K562 (cell line): ENCODE measurements around the gene BNIP1. TPM values are rescaled to one million over a fixed set of nuclear protein-coding genes. Genes with fewer than 3 reads are reported as not detected.
A peak's percentile ranks its signal among the peaks of the same experiment; 100 is the strongest.

Source experiments
- CAMTA2 ChIP-seq: fragments of 250-450 bp; sonication (Bioruptor Pico); conservative IDR thresholded peaks from 2 replicates; pipeline ENCODE4 v1.5.1; 2022
- CBFA2T3 ChIP-seq: fragments of 450-650 bp; IDR thresholded peaks from 2 replicates; pipeline ENCODE4 v1.6.1; 2017
- CBX2 ChIP-seq: fragments of 200-600 bp; sonication (generic); IDR thresholded peaks from one replicate; pipeline ENCODE4 v1.6.1; 2012; ENCODE audit warnings: mild to moderate bottlenecking, low read length, inconsistent platforms; ENCODE audit not compliant: insufficient read depth, poor library complexity, severe bottlenecking
- HMG20B ChIP-seq: fragments of 250-450 bp; sonication (Bioruptor Pico); IDR thresholded peaks from 2 replicates; pipeline ENCODE4 v1.5.0; 2021; ENCODE audit warnings: mild to moderate bottlenecking
- KAT2B ChIP-seq: IDR thresholded peaks from one replicate; pipeline ENCODE4 v1.6.1; 2012; ENCODE audit warnings: low read depth, mild to moderate bottlenecking, control low read depth, inconsistent platforms, low read length, moderate library complexity
- NR3C1 ChIP-seq: sonication (generic); formaldehyde crosslinking; IDR thresholded peaks from 2 replicates; pipeline ENCODE4 v1.8.1; 2022; ENCODE audit warnings: missing genetic modification reagents
- OTX1 ChIP-seq: fragments of 450-650 bp; formaldehyde crosslinking; IDR thresholded peaks from 2 replicates; pipeline ENCODE4 v1.4.0; 2022; ENCODE audit warnings: mild to moderate bottlenecking
- POLR3A ChIP-seq: IDR thresholded peaks from 2 replicates; pipeline ENCODE4 v1.6.1; 2011; ENCODE audit warnings: borderline replicate concordance, mild to moderate bottlenecking, moderate library complexity; ENCODE audit not compliant: insufficient read length, insufficient read depth; ENCODE audit errors: extremely low read depth
- PTRF ChIP-seq: fragments of 450-650 bp; IDR thresholded peaks from 2 replicates; pipeline ENCODE4 v1.6.1; 2016; ENCODE audit warnings: mild to moderate bottlenecking, missing genetic modification characterization, missing compliant biosample characterization
- STAG1 ChIP-seq: sonication (generic); formaldehyde crosslinking; IDR thresholded peaks from 2 replicates; pipeline ENCODE4 v1.5.0; 2020; ENCODE audit warnings: missing genetic modification reagents, borderline replicate concordance
- TEAD1 ChIP-seq, 2 experiments: fragments of 450-650 bp in 1 of 2; sonication (generic) in 1 of 2; formaldehyde crosslinking; IDR thresholded peaks; 2 replicates each; pipeline versions ENCODE4 v1.4.0 to v1.8.0; 2020 to 2022; ENCODE audit warnings: mild to moderate bottlenecking in 2 of 2, missing genetic modification reagents in 1 of 2
- ZC3H8 ChIP-seq: fragments of 450-650 bp; IDR thresholded peaks from 2 replicates; pipeline ENCODE4 v1.6.1; 2017
- ZKSCAN1 ChIP-seq: fragments of 150-350 bp; IDR thresholded peaks from 2 replicates; pipeline ENCODE4 v1.6.1; 2016; ENCODE audit warnings: low read depth, low read length
- ZSCAN32 ChIP-seq: fragments of 450-650 bp; formaldehyde crosslinking; IDR thresholded peaks from 2 replicates; pipeline ENCODE4 v1.4.0; 2020; ENCODE audit warnings: mild to moderate bottlenecking, moderate library complexity
- polyA plus RNA-seq, 8 experiments: library from polyadenylated mRNA; depleted of rRNA in 4 of 8; stranded (reverse) in 5 of 8; unstranded in 3 of 8; fragments of >200 nt; fragmentation: Nextera tagmentation in 2 of 8; fragmentation: Illumina TruSeq in 1 of 8; extraction: Ambion mirVana in 2 of 8; extraction: Trizol in 1 of 8; gene quantifications; 2 replicates each; pipeline versions ENCODE4 v1.2.1 to v1.2.3, GENCODE V29; 2011 to 2014; ENCODE audit warnings: inconsistent platforms in 1 of 8, missing spikeins in 1 of 8
- total RNA-seq, 7 experiments: library from RNA; depleted of rRNA in 6 of 7; stranded (reverse); fragments of >200 nt in 6 of 7; fragmentation: Illumina TruSeq in 2 of 7; extraction: Trizol in 2 of 7; gene quantifications; 2 replicates each; pipeline versions ENCODE4 v1.2.1 to v1.2.3, GENCODE V29; 2011 to 2021; ENCODE audit warnings: low replicate concordance in 1 of 7
- TF ChIP-seq, protein P1 (sequence below): sonication (generic); formaldehyde crosslinking; IDR thresholded peaks from 2 replicates; pipeline ENCODE4 v1.8.1; 2022; ENCODE audit warnings: missing genetic modification reagents
- TF ChIP-seq, protein P2 (sequence below), 2 experiments: fragments of 450-650 bp; IDR thresholded peaks; 2 replicates each; pipeline ENCODE4 v1.6.1; 2016; ENCODE audit warnings: mild to moderate bottlenecking in 2 of 2, borderline replicate concordance in 1 of 2, low read depth in 1 of 2, moderate library complexity in 1 of 2
- TF ChIP-seq, protein P3 (sequence below): sonication (generic); formaldehyde crosslinking; IDR thresholded peaks from 2 replicates; pipeline ENCODE4 v1.8.0; 2023; ENCODE audit warnings: mild to moderate bottlenecking, missing genetic modification reagents

BNIP1 gene
- total and polyA plus RNA-seq, 9 of the 15 experiments (the other 6 are each of a cell fraction or from before 2014, with no cell fraction given) = 18.8 to 65.0 (median 26.2) TPM

DNA sequence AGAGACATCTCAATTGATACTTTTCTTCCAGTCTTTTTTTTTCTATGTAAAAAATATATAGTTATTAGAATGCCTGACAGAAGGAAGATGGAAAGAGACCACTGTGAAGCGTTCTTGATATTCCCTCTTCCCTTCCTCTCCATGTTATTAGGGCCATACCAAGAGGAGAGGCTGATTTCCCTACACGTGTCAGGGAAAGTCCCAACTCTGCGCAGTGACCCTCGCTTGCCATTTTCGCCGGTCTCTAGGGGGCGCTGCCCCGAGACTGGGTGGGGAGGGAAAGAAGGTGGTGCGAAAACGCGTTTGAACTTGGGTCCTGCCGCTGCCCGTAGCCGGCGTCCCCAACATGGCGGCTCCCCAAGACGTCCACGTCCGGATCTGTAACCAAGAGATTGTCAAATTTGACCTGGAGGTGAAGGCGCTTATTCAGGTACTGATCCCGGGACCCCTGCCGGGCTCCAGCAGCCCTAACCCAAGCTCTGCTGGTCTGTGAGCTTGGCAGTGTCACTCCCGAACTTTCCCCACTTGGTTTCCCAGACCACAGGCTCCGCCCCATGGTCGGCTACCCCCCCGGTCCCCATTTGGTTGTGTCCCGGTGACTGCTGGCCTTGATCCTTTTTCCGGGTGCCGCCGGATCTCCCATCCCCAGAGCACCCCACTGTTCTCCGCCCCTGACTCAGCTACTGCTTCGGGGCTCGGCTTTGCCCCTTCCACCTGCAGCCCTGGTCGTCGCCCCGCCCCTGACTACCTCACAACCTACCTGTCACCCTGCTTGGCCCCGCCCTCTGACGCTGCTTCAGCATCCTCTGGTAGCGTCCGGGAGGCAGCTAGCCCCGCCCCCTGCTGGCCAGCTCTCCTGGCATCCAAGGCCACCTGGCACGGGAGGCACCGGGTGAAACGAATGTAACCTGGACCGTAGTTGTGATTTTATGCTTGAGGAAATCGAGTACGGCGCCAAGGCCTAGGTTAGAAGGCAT is at the start of gene BNIP1 (continued):
- TF ChIP-seq, protein P1, sequence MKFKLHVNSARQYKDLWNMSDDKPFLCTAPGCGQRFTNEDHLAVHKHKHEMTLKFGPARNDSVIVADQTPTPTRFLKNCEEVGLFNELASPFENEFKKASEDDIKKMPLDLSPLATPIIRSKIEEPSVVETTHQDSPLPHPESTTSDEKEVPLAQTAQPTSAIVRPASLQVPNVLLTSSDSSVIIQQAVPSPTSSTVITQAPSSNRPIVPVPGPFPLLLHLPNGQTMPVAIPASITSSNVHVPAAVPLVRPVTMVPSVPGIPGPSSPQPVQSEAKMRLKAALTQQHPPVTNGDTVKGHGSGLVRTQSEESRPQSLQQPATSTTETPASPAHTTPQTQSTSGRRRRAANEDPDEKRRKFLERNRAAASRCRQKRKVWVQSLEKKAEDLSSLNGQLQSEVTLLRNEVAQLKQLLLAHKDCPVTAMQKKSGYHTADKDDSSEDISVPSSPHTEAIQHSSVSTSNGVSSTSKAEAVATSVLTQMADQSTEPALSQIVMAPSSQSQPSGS = no peak
- TF ChIP-seq CBX2 = no peak
- TF ChIP-seq OTX1 (CRISPR knock-in tag) = no peak
- TF ChIP-seq KAT2B = no peak
- no peak for TF ChIP-seq ZSCAN32
- TF ChIP-seq NR3C1 (CRISPR knock-in tag) = no peak
- TF ChIP-seq ZC3H8 = no peak
- TF ChIP-seq, protein P2, sequence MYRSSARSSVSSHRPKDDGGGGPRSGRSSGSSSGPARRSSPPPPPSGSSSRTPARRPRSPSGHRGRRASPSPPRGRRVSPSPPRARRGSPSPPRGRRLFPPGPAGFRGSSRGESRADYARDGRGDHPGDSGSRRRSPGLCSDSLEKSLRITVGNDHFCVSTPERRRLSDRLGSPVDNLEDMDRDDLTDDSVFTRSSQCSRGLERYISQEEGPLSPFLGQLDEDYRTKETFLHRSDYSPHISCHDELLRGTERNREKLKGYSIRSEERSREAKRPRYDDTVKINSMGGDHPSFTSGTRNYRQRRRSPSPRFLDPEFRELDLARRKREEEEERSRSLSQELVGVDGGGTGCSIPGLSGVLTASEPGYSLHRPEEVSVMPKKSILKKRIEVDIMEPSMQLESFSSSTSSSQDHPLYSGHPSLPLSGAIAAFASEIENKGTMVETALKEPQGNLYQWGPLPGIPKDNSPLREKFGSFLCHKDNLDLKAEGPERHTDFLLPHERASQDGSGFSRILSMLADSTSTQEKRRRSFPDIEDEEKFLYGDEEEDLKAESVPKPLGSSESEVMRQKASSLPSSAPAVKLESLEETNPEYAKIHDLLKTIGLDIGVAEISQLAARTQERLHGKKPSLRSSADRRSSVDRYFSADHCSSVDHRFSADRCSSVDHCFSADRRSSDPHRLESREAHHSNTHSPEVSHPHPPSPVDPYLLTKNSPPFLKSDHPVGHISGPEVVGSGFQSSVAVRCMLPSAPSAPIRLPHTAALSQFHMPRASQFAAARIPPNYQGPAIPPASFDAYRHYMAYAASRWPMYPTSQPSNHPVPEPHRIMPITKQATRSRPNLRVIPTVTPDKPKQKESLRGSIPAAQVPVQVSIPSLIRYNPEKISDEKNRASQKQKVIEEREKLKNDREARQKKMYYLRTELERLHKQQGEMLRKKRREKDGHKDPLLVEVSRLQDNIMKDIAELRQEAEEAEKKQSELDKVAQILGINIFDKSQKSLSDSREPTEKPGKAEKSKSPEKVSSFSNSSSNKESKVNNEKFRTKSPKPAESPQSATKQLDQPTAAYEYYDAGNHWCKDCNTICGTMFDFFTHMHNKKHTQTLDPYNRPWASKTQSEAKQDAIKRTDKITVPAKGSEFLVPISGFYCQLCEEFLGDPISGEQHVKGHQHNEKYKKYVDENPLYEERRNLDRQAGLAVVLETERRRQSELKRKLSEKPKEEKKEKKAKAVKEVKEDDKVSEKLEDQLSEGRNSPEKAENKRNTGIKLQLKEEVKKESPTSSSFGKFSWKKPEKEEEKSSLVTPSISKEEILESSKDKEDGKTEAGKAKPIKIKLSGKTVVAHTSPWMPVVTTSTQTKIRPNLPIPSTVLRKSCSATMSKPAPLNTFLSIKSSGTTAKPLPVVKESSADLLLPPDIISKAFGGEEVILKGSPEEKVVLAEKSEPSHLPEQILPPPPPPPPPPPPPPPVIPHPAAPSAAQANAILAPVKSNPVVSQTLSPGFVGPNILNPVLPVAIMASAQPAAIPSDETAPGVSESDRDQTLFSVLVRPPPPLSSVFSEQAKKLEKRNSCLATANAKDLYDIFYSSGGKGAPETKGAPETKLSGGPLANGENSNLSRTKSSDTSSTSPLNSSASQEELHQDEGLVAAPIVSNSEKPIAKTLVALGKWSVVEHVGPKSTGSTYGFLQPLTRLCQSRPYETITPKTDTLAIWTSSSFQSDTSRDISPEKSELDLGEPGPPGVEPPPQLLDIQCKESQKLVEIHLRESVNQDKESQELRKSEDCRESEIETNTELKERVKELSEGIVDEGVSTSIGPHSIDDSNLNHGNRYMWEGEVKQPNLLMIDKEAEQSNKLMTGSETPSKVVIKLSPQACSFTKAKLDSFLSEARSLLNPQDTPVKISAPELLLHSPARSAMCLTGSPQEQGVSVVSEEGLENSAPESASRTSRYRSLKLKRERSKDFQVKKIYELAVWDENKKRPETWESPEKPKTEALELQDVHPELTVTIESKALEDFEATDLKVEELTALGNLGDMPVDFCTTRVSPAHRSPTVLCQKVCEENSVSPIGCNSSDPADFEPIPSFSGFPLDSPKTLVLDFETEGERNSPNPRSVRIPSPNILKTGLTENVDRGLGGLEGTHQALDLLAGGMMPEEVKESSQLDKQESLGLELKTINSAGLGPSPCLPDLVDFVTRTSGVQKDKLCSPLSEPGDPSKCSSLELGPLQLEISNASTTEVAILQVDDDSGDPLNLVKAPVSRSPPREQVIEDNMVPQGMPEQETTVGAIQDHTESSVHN (IDR thresholded peaks at IDR 0.05; ENCODE audit: borderline replicate concordance in 1 of 2, low read depth in 1 of 2) = no peak
- TF ChIP-seq, protein P3, sequence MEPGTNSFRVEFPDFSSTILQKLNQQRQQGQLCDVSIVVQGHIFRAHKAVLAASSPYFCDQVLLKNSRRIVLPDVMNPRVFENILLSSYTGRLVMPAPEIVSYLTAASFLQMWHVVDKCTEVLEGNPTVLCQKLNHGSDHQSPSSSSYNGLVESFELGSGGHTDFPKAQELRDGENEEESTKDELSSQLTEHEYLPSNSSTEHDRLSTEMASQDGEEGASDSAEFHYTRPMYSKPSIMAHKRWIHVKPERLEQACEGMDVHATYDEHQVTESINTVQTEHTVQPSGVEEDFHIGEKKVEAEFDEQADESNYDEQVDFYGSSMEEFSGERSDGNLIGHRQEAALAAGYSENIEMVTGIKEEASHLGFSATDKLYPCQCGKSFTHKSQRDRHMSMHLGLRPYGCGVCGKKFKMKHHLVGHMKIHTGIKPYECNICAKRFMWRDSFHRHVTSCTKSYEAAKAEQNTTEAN = no peak
- no peak; the same call in 1 of the 2 replicates for TF ChIP-seq CBFA2T3
- no peak for TF ChIP-seq ZKSCAN1
- no peak for TF ChIP-seq POLR3A
- TF ChIP-seq PTRF (tag) = no peak
- no peak for TF ChIP-seq CAMTA2 (CRISPR knock-in tag)
- TF ChIP-seq HMG20B (CRISPR knock-in tag) = no peak
- 0 out of 4 replicates have a peak, but pooled peaks of 1 of the 2 experiments have one; percentile 71 for TF ChIP-seq TEAD1 (CRISPR knock-in tag; IDR thresholded peaks at IDR 0.05)
- TF ChIP-seq STAG1 = 0 out of 2 replicates have a peak, but pooled peaks have one; percentile 49
